Ovary (tissue), 9 donors: ENCODE measurements around the gene GRIN2A. TPM values are rescaled to one million over a fixed set of nuclear protein-coding genes. Genes with fewer than 3 reads are reported as not detected.

Experiments used
- DNase-seq, 5 donors: peaks; one replicate each; pipeline ENCODE4 v3.0.0-alpha.2; 2019 to 2020
- H3K27ac ChIP-seq, 2 donors: fragments of 200-600 bp; one replicate each; pipeline versions ENCODE4 v1.5.1 to v1.8.0; 2019 to 2022
- H3K27me3 ChIP-seq: fragments of 200-600 bp; one replicate; pipeline ENCODE4 v1.8.0; 2022
- H3K36me3 ChIP-seq: fragments of 200-600 bp; sonication (generic); one replicate; pipeline ENCODE4 v1.5.1; 2019
- H3K4me1 ChIP-seq: one replicate; pipeline ENCODE4 v1.8.1; 2013; ENCODE audit warnings: mild to moderate bottlenecking, moderate library complexity; ENCODE audit not compliant: insufficient read depth
- H3K4me3 ChIP-seq: fragments of 200-600 bp; sonication (generic); one replicate; pipeline ENCODE4 v1.5.1; 2017
- H3K9me3 ChIP-seq, 2 donors: fragments of 200-600 bp in 1 of 2; sonication (generic) in 1 of 2; one replicate each; pipeline versions ENCODE4 v1.5.1 to v1.8.1; 2013 to 2019; ENCODE audit warnings: mild to moderate bottlenecking in 1 of 2, moderate library complexity in 1 of 2
- CTCF ChIP-seq, 3 donors: fragments of 450-650 bp in 2 of 3; fragments of 200-600 bp in 1 of 3; IDR thresholded peaks; one replicate each; pipeline versions ENCODE4 v1.5.1 to v1.8.0; 2016 to 2022; ENCODE audit warnings: antibody characterized with exemption in 3 of 3, mild to moderate bottlenecking in 1 of 3
- EP300 ChIP-seq: sonication (generic); formaldehyde crosslinking; IDR thresholded peaks from one replicate; pipeline ENCODE4 v1.6.1; 2017; ENCODE audit warnings: antibody characterized with exemption
- POLR2A ChIP-seq: fragments of 450-650 bp; IDR thresholded peaks from one replicate; pipeline ENCODE4 v1.6.1; 2017; ENCODE audit warnings: antibody characterized with exemption, mild to moderate bottlenecking, moderate library complexity
- WGBS, 3 donors: extraction: QIAGEN DNeasy Blood & Tissue Kit in 1 of 3; methylation state at CpG; one replicate each; pipeline versions ENCODE4 v1.1.5 to v1.1.7; 2013 to 2017; 5-methylcytosine and 5-hydroxymethylcytosine counted together
- intact Hi-C, 4 donors: fragments of 100-400 bp; cut with DNase I; formaldehyde crosslinking; loops; one replicate each; pipeline versions ENCODE4 v1.11.0 to v1.15.1; 2022 to 2023
- polyA plus RNA-seq, 2 donors: library from polyadenylated mRNA; stranded (reverse); fragments of 200-250 nt in 1 of 2; fragments of 350-450 nt in 1 of 2; fragmentation: Illumina TruSeq in 1 of 2; extraction: RNeasy Lipid Tissue Mini Kit (QIAGEN cat#74804) in 1 of 2; gene quantifications; one replicate each; pipeline ENCODE4 v1.2.3, GENCODE V29; 2013 to 2014
- total RNA-seq, 7 donors: library from RNA; depleted of rRNA in 2 of 7; stranded (reverse); fragments of >200 nt in 2 of 7; fragmentation: NEBNext Ultra II Directional in 3 of 7; extraction: Animal tissue kit (Norgen Biotek cat#: 25700) in 3 of 7; gene quantifications; one replicate each; pipeline versions ENCODE4 v1.1.0 to v1.2.4, GENCODE V29; 2016 to 2023
- donor health status: DM: no; HTN: no; CAD: no; lungs with moderate emphysema.
- donor health status: DM: no; HTN: no; CAD: no.
- donor health status: Bipolar disorder and iron deficiency.
- donor health status: DM: yes; HTN: yes; CAD: no.
- donor health status: DM: no; HTN: no; CAD: no.
- donor health status: DM: yes; HTN: yes; CAD: no.

Gene GRIN2A
- total and polyA plus RNA-seq, 9 donors = 0.08 to 5.4 (median 0.57) TPM; not detected in 1

DNA sequence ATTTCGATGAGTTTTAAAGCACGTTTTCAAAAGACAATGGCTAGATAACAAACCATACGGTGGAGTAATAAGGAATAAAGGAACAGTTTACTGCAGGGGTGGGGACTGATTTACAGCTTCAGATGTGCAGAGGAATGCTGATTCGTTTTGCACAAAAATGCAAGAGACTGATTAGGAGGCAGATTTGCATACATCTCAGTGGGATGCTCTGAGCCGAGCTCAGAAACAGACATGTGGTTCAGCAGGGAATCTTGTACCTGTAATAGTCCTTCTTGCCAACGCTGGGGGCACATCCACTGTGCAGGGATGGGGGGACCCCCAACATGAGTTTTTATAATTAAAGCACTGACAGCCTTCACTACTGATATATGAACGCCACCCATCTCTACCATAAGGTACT, 308.0 kb downstream of the GRIN2A start:
- TF ChIP-seq POLR2A = no peak
- TF ChIP-seq CTCF (IDR thresholded peaks at IDR 0.05) = no peak
- no peak for TF ChIP-seq EP300
- H3K27ac ChIP-seq = no peak overlapping the region
- H3K4me3 ChIP-seq = no peak overlapping the region
- H3K27me3 ChIP-seq = no peaks in the 10 kb centered on the region
- DNase-seq = no peak
- H3K4me1 ChIP-seq = peaks cover 3% of the 10 kb centered on the region
- H3K36me3 ChIP-seq = no peaks in the 10 kb centered on the region
- H3K9me3 ChIP-seq = no peaks in the 10 kb centered on the region
- intact Hi-C loops = no loop called here
- WGBS, 3 donors = 48 to 57% (median 49%) methylated on average over 7 of the region's 7 CpGs

DNA sequence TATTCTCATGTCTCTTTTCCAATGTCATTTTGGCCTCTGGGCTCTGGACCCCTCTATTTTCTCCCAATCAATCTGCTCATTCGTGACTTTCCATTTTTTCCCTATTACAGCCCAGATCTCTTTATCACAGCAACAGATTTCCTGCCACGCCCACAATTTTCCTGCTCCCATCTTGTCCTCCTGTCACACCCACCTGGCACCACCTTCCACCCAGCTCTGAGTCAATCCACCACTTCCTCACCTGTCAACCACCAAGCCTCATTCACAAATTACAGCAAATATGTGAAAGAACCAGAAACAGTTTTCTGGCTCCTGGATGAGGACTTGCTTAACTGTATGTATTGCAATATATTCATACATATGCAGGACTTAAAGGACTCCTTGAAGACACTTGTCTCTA, 311.3 kb downstream of the GRIN2A start:
- peaks cover 3% of the 10 kb centered on the region for H3K4me1 ChIP-seq
- H3K9me3 ChIP-seq = no peaks in the 10 kb centered on the region
- H3K4me3 ChIP-seq = no peak overlapping the region
- intact Hi-C loops = no loop called here
- no peak overlapping the region for H3K27ac ChIP-seq
- H3K27me3 ChIP-seq = no peaks in the 10 kb centered on the region
- TF ChIP-seq EP300 (no peak), CTCF (IDR thresholded peaks at IDR 0.05) (no peak), POLR2A (no peak)
- WGBS, 3 donors = 89 to 93% (median 91%) methylated on average over 2 of the region's 2 CpGs
- H3K36me3 ChIP-seq = no peaks in the 10 kb centered on the region
- DNase-seq = no peak

DNA sequence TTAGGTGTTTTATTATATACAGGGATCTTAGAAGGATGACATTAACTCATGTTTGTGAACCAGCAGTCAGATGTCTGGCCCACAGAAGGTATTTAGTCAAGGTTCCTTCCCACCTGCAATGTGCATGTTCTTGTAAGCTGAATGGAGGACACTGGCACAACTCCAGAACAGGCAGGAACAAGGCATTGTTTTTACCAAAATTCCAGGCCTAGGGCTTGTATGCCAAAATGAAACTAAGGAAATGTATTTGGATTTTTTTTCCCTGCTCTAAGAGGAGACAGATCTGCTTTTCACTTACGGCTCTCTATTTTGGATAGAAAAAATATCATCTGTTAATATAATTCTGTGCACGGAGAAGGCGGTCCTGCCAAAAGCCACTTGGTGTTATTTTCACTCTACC, 312.5 kb downstream of the GRIN2A start:
- no peak overlapping the region for H3K4me3 ChIP-seq
- intact Hi-C loops = no loop called here
- H3K27me3 ChIP-seq = no peaks in the 10 kb centered on the region
- TF ChIP-seq POLR2A = no peak
- TF ChIP-seq EP300 = no peak
- no peak for TF ChIP-seq CTCF (IDR thresholded peaks at IDR 0.05)
- H3K4me1 ChIP-seq = peaks cover 3% of the 10 kb centered on the region
- H3K36me3 ChIP-seq = no peaks in the 10 kb centered on the region
- H3K9me3 ChIP-seq = no peaks in the 10 kb centered on the region
- no peak overlapping the region for H3K27ac ChIP-seq
- peak in 2 of 5 donors; percentile 10 to 21 for DNase-seq
- 10 to 35% (median 11%) methylated on average over 3 of the region's 3 CpGs for WGBS, 3 donors

- H3K9me3 ChIP-seq = no peaks in the 10 kb centered on the region
- intact Hi-C loops = no loop called here
- no peaks in the 10 kb centered on the region for H3K27me3 ChIP-seq
- H3K4me3 ChIP-seq = no peak overlapping the region
- peaks cover 3% of the 10 kb centered on the region for H3K4me1 ChIP-seq
- no peak for DNase-seq
- H3K36me3 ChIP-seq = no peaks in the 10 kb centered on the region
- H3K27ac ChIP-seq = no peak overlapping the region
- TF ChIP-seq EP300 = no peak
- TF ChIP-seq POLR2A = no peak
- no peak for TF ChIP-seq CTCF (IDR thresholded peaks at IDR 0.05)
- 92 to 95% (median 92%) methylated on average over 2 of the region's 2 CpGs for WGBS, 3 donors
These were observed 313.6 kb downstream of the GRIN2A start for GRCh38 chr16:9868606-9869149.

DNA sequence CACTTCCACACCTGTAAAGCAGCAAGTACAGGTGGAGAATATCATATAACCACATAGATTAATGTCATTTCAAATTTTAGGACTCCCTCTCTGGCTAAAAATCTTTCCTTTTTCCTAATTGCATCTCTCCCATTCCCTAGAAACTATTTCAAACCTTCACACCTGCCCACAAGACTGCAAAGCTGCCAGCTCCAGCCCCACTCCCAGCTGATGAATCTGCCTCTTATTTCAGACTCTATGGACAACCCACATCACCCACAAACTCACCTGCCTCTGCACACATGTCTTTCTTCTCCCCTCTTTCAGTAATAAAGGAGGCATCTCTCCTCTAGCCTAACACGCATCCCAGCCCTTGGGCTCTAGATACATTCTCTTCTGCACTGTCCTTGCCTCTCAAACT, 315.1 kb downstream of the GRIN2A start:
- Histone ChIP-seq H3K9me3 (no peaks in the 10 kb centered on the region), H3K27ac (no peak overlapping the region), H3K27me3 (no peaks in the 10 kb centered on the region), H3K36me3 (no peaks in the 10 kb centered on the region), H3K4me3 (no peak overlapping the region), H3K4me1 (peaks cover 3% of the 10 kb centered on the region)
- 97 to 98% (median 97%) methylated on average over 1 of the region's 1 CpG for WGBS, 3 donors
- TF ChIP-seq CTCF (IDR thresholded peaks at IDR 0.05) = no peak
- no peak for TF ChIP-seq EP300
- TF ChIP-seq POLR2A = no peak
- no peak for DNase-seq
- intact Hi-C loops = no loop called here
